Tibial artery (tissue), 4 donors: ENCODE data around the gene MTMR11.

Experiments used
- DNase-seq, 2 donors: peaks; one replicate each; pipeline ENCODE4 v3.0.0-alpha.2; 2019
- H3K27ac ChIP-seq, 2 donors: fragments of 200-600 bp; sonication (generic) in 1 of 2; 1 replicate in 1 of 2; 2 replicates in 1 of 2; pipeline ENCODE4 v1.5.1; 2018 to 2019; ENCODE audit warnings: mild to moderate bottlenecking in 1 of 2
- H3K27me3 ChIP-seq, 2 donors: fragments of 200-600 bp; sonication (generic) in 1 of 2; one replicate each; pipeline versions ENCODE4 v1.5.1 to v1.6.0; 2016 to 2019
- H3K36me3 ChIP-seq, 3 donors: fragments of 200-600 bp; sonication (generic) in 2 of 3; one replicate each; pipeline ENCODE4 v1.5.1; 2016 to 2019; ENCODE audit warnings: mild to moderate bottlenecking in 2 of 3
- H3K4me1 ChIP-seq, 4 donors: fragments of 200-600 bp; sonication (generic) in 2 of 4; 1 replicate in 3 of 4; 2 replicates in 1 of 4; pipeline ENCODE4 v1.5.1; 2016 to 2019
- H3K4me3 ChIP-seq, 2 donors: fragments of 200-600 bp; sonication (generic) in 1 of 2; 1 replicate in 1 of 2; 2 replicates in 1 of 2; pipeline ENCODE4 v1.5.1; 2018 to 2019; ENCODE audit warnings: mild to moderate bottlenecking in 2 of 2
- H3K9me3 ChIP-seq, 3 donors: fragments of 200-600 bp; sonication (generic) in 1 of 3; one replicate each; pipeline ENCODE4 v1.5.1; 2016 to 2019
- intact Hi-C: fragments of 100-400 bp; cut with DNase I; formaldehyde crosslinking; loops from one replicate; pipeline ENCODE4 v1.15.0; 2023; ENCODE audit warnings: low total_unique reads
- TF ChIP-seq, protein P1 (sequence below), 2 experiments: fragments of 200-600 bp in 1 of 2; fragments of 450-650 bp in 1 of 2; IDR thresholded peaks; one replicate each; pipeline ENCODE4 v1.5.1; 2017 to 2019; ENCODE audit warnings: antibody characterized with exemption in 2 of 2, mild to moderate bottlenecking in 1 of 2, moderate library complexity in 1 of 2

Gene MTMR11

DNA sequence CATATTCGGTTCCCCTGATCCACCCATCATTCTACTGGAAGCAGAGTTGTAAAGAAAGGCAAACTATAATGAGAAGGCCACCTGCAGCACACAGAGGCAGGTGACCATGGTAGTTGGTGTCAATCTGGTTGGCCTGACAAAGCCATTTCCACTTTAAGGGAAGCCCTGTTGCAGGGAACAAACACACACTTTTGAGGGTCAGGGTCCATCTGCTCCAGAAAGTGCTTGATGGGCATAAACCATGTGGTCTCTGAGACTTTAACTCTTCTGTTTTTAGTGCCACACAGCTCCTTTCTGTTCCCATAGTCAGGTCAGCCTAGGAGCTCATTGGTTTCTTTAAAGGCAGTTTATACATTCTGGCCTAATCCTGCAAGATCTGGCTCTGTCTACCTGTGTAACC lies 54.8 kb downstream of the MTMR11 start:
- intact Hi-C loops = no loop called here
- H3K27ac ChIP-seq = no peak overlapping the region
- no peaks in the 10 kb centered on the region for H3K27me3 ChIP-seq
- peaks cover 0 to 21% (median 18%) of the 10 kb centered on the region in 4 donors for H3K4me1 ChIP-seq
- H3K9me3 ChIP-seq = no peaks in the 10 kb centered on the region
- no peaks in the 10 kb centered on the region for H3K36me3 ChIP-seq
- TF ChIP-seq, protein P1, sequence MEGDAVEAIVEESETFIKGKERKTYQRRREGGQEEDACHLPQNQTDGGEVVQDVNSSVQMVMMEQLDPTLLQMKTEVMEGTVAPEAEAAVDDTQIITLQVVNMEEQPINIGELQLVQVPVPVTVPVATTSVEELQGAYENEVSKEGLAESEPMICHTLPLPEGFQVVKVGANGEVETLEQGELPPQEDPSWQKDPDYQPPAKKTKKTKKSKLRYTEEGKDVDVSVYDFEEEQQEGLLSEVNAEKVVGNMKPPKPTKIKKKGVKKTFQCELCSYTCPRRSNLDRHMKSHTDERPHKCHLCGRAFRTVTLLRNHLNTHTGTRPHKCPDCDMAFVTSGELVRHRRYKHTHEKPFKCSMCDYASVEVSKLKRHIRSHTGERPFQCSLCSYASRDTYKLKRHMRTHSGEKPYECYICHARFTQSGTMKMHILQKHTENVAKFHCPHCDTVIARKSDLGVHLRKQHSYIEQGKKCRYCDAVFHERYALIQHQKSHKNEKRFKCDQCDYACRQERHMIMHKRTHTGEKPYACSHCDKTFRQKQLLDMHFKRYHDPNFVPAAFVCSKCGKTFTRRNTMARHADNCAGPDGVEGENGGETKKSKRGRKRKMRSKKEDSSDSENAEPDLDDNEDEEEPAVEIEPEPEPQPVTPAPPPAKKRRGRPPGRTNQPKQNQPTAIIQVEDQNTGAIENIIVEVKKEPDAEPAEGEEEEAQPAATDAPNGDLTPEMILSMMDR (IDR thresholded peaks at IDR 0.05) = no peak
- H3K4me3 ChIP-seq = no peak overlapping the region
- DNase-seq = no peak

DNA sequence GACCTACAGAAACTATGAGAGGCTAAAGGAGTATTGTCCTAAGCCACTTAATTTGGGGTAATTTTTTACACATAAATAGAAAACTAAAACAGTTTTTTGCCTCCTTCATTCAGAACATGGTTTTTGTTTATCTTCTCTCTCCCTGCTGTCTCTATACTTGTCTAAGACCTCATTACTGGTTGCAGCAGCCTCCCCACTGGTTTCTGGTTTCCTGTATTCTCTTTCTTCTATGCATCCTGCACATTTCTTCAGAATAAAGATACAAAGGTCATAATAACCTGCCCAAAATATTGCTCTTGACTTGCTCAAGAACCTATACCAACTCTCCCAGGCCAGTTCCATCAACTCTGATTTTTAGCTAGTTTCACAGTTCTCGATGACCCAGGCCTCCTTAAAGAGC lies 57.1 kb downstream of the MTMR11 start:
- Histone ChIP-seq H3K36me3 (no peaks in the 10 kb centered on the region), H3K4me1 (peaks cover 0 to 13% (median 11%) of the 10 kb centered on the region in 4 donors), H3K27ac (no peak overlapping the region), H3K9me3 (no peaks in the 10 kb centered on the region), H3K4me3 (no peak overlapping the region), H3K27me3 (no peaks in the 10 kb centered on the region)
- TF ChIP-seq, protein P1 (IDR thresholded peaks at IDR 0.05) = no peak
- intact Hi-C loops = no loop called here
- DNase-seq = no peak
